ENCODE results near the gene C9orf153. TPM values are rescaled to one million over a fixed set of nuclear protein-coding genes. Genes with fewer than 3 reads are reported as not detected.

Gene C9orf153
- total RNA-seq, 1 experiment from 2014 or later = 0.17 TPM

- no CpG with 5 or more reads among the region's 5 CpGs for WGBS (ENCODE audit: extremely low coverage, insufficient read length, low lambda C conversion rate)
- no peak for DNase-seq
- H2BK5ac ChIP-seq (ENCODE audit: insufficient read length, low read length) = no peak overlapping the region
These were observed 83.0 kb downstream of the C9orf153 start for GRCh38 chr9:86176468-86176867.

More at GRCh38 chr9:86176468-86176867, 83.0 kb downstream of the C9orf153 start:
- Histone ChIP-seq H2BK12ac (ENCODE audit: insufficient read length, low read depth, low read length) (no peak overlapping the region), H3K27me3 (ENCODE audit: insufficient read depth, low read length) (no peaks in the 10 kb centered on the region), H3K79me2 (ENCODE audit: insufficient read depth, low read length) (no peaks in the 10 kb centered on the region), H3K18ac (ENCODE audit: insufficient read length, low read depth, low read length) (no peak overlapping the region), H3K27ac (ENCODE audit: insufficient read length, low read depth, low read length) (no peak overlapping the region), H3K9me3 (ENCODE audit: control insufficient read depth, low read depth, low read length) (no peaks in the 10 kb centered on the region), H3T11ph (ENCODE audit: low read length) (no peak overlapping the region), H3K4ac (ENCODE audit: low read depth, low read length) (no peak overlapping the region), H3K9ac (ENCODE audit: extremely low read depth, insufficient read length, low read length) (no peak overlapping the region), H4K8ac (replicated peaks; ENCODE audit: insufficient read length, low read depth, low read length) (no peak overlapping the region), H4K91ac (ENCODE audit: insufficient read length, low read depth, low read length) (no peak overlapping the region), H3K23ac (ENCODE audit: insufficient read length, low read depth, low read length) (no peak overlapping the region), H3K56ac (ENCODE audit: insufficient read length, low read depth, low read length) (no peak overlapping the region), H3K79me1 (ENCODE audit: insufficient read depth, low read depth, low read length, poor library complexity, severe bottlenecking) (no peaks in the 10 kb centered on the region), H3K23me2 (ENCODE audit: insufficient read length, low read depth, low read length, poor library complexity, severe bottlenecking) (no peaks in the 10 kb centered on the region), H4K5ac (ENCODE audit: insufficient read length, low read depth, low read length) (no peak overlapping the region), H3K4me2 (ENCODE audit: insufficient read depth, insufficient read length, low read length) (no peak overlapping the region), H3K14ac (ENCODE audit: insufficient read depth, low read length) (no peak overlapping the region), H2AK5ac (ENCODE audit: insufficient read length, low read length) (no peak overlapping the region), H4K20me1 (ENCODE audit: control insufficient read depth, insufficient read depth, insufficient read length) (no peaks in the 10 kb centered on the region), H2BK20ac (ENCODE audit: low read depth, low read length, poor library complexity, severe bottlenecking) (no peak overlapping the region), H2BK120ac (ENCODE audit: low read depth, low read length, poor library complexity, severe bottlenecking) (no peak overlapping the region), H2AFZ (ENCODE audit: low read length) (no peak overlapping the region), H2BK15ac (ENCODE audit: low read depth, low read length) (no peak overlapping the region), H3K4me1 (ENCODE audit: insufficient read depth, low read length) (no peaks in the 10 kb centered on the region; the same call in 1 of the 2 replicates)
- H3K36me3 Mint-ChIP-seq (ENCODE audit: insufficient read depth in 1 of 3, low read depth in 3 of 3) = no peaks in the 10 kb centered on the region
- H3K4me1 Mint-ChIP-seq = peaks cover 27 to 34% of the 10 kb centered on the region in 2 experiments
- H3K27ac Mint-ChIP-seq = no peak overlapping the region
- no peak overlapping the region for H3K4me3 Mint-ChIP-seq
- TF ChIP-seq CTCF (conservative IDR thresholded peaks at IDR 0.05) = no peak
- no peaks in the 10 kb centered on the region for H3K9me3 Mint-ChIP-seq
- H3K27me3 Mint-ChIP-seq (ENCODE audit: low read depth) = no peaks in the 10 kb centered on the region

All from H9 (cell line).